HG02981 (cell line): ENCODE results near the gene WDR7.

Source experiments
- ATAC-seq: cut with Tn5 transposase; IDR thresholded peaks from one replicate; pipeline ENCODE4 v1.9.1; 2021; ENCODE audit warnings: mild to moderate bottlenecking, moderate library complexity; ENCODE audit not compliant: unreplicated experiment

The WDR7 gene

DNA sequence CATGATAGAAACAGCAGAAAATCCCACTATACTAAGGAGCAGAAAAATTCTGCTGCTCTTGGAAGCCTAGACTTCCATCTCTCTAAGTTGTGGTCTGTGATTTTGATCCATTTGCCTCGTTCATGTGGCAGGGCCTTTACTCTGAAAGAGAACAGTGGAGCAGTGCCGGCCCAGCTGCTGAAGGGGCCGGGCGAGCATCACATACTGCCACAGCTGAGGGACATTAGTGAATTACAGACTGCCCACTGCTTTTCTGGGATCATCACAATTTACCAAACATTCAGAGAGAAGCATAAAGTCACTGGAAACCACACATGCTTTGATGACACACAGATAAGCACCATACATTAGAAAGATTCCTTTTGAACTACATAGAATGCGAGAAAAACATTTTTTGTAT lies 278.7 kb downstream of the WDR7 start:
- no peak for ATAC-seq

DNA sequence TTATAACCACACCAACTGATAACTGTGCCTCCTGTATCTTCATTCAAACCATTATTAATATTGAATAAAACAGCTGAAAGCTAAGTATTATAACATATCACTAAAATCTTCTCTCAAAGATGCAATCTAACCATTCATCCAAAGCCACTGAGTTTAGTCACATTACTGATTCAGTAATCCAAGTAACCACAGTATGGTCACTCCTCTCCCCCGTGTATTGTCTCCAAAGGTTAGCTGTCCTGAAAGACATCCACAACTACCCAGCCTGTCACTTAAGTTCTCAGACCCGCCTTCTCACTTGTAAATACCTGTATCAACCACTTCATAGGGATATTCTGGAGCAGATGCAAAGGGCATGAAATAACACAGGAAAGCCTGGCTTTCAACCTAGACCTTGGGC lies 282.3 kb downstream of the WDR7 start:
- ATAC-seq: no peak

DNA sequence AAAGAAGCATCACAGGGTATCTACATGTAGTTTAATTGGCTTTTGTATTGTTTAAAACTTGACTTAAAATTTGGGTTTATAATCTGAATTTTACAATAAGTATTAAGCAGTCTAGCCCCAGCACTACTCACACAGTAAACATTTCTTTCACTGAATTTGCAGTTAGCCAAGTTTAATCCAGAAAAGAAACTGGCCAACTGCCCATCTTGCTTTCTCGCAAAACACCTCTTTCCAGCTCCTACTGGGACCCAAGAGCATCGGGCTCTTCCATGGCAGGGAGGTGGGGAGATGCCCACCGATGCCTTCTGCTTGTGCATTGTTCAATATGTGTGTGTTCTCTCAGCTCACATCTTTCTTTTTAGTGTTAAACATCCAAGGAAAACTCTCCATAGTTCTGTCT lies 283.0 kb downstream of the WDR7 start:
- ATAC-seq: no peak

DNA sequence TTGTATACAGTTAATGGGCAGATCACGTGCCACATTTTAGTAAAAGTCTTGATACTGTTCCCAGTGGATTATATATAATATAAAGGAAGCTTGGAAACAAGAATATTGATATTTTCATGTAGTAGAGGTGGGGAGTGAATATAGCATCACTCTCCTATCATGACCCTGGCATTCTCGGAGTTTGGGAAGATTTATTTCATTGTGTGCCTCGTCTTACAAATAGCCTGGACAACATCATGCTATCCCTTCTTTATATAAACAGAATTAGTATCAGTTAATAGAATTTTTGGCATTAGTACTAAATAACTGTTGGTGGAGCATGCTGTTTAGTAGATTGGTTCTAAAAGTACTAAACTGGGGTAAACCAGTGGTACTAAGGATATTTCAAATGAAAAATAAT lies 283.7 kb downstream of the WDR7 start:
- ATAC-seq: no peak

DNA sequence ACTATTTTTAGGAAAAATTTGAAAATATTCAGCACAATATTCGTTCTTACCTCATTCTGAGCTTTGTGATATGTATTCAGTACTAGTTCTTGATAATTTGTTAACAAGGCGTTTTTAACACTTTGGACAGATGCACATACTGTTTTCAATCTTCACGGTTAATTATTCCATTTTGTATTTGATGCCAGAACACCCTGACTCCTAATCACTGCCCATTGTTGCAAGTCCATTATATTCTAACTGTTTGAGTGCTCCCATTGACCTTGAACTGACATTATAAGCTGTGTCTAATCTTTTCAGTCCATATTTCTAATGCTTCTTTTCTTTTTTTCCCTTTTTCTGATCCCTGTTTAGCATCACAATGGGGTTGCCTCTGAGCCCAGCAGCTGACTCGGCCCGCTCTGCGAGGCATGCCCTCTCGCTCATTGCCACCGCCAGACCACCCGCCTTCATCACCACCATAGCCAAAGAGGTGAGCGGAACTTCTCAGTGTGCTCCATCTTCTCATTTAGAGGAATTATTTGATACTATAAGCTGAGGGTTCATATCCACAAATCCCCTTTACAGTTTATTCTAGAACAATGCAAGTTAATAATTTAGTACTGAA lies 284.4 kb downstream of the WDR7 start:
- ATAC-seq: no peak

DNA sequence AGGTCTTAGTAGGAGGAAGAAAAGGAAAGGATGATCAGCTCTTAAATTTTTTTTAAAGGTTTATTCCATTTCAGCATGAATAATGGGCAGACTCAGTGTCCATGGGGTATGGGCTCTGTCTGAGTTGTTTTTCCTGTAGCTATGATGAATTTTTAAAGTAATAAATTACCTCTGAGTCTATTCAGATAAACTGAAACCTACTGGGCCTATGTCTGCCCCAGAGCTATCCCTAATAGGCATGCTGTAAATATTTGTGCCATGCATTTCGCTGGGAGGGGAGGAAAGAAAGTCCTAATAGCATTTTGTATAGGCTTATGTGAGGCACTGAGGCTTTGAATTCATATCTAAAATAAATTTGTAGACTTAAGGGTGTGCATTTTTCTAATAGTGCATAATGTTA lies 285.3 kb downstream of the WDR7 start:
- ATAC-seq: no peak

DNA sequence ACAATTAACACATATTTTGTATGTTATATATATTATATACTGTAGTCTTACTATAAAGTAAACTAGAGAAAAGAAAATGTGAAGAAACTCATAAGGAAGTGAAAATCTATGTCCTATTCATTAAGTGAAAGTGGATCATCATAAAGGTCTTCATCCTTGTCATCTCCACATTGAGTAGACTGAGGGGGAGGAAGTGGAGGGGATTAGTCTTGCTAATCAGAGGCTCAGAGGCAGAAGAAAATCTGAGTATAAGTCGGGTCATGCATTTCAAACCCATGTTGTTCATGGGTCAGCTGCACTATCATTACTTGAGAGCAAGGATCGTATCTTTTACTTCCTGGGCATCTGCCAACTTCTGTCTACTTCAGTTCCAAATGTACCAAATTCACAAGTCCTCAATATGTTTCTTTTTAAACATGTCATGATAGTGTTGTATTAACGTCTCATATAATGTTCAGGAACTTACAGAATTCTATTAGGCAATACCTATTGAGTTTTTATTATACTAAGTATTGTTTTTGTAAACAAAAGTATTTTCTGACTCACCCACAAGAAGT lies 286.8 kb downstream of the WDR7 start:
- ATAC-seq: no peak

DNA sequence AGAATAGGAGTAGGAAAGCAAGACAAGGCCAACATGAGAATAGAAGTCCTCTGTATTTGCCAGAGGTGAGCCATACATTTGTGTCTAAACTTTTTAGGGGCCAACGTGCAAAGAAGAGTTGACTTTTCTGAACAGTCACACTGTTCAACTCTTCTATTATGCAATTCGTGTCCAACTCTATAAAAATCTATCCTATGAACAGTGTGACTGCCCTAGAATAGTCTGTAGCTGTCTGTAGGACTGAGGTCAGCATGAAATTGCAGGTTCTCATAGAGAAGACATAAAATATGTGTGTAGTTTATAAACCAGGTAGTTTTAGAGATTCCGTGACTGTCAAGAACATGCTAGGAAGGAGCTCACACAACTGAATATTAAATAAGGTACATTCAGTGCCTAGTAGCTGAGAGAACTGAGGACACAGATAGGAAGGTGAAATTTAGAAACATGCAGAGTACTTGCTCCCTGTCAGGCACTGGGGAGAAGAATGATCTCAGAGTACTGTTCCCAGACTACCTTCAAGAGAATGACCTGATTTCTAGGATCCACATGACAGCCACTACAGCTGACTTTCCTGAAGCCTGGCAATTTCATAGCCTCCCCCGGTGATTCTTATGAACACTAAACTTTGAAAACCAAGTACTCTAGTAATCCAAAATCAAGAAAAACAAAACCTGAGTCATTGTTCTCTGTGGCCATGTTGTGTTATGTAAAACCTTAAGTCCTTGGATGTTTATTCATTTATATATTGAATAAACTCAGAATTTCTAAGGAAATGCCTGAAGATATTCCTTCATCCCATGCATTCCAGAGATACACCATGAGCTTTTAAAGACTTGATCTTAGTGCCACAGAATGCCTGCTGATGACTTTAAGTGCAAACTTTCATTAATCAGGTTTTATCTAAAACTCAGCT lies 294.3 kb downstream of the WDR7 start:
- ATAC-seq: no peak

DNA sequence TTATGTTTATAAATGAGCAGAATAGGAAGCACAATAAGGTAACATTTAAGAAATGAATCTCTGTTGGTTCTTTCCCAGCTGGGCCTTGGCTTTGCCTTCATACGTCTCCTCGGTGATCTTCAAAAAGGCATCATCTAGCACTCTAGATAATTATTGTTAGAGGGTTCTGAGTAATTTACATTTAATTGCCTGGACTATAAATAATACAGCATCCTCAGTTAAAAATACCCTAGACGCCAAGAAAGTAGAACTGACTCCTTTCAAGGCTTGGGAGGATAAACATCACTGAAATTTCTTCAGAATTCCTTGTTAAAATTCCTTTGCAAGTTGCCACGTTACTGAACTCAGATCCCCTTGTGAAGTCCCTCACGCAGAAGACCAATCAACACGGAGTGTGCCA lies 296.1 kb downstream of the WDR7 start:
- ATAC-seq: no peak

DNA sequence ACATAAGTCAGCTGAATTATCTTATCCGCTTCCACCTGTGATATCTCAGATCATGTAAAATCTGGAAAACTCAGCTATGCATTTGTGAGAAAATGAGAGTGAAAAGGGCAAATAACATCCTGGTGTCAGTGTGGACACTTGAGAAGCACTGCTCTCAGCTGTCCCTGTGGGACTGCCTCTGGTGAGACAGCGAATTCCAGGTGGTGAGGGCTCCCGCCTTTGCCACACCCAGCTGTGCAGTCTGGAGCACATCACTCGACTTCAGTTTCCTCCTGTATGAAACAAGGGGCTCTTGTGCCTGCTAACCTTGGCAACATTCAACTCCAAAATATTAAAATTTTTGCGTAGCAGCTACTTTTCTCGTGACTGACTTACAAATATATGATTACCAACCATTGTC lies 300.9 kb downstream of the WDR7 start:
- ATAC-seq: no peak

DNA sequence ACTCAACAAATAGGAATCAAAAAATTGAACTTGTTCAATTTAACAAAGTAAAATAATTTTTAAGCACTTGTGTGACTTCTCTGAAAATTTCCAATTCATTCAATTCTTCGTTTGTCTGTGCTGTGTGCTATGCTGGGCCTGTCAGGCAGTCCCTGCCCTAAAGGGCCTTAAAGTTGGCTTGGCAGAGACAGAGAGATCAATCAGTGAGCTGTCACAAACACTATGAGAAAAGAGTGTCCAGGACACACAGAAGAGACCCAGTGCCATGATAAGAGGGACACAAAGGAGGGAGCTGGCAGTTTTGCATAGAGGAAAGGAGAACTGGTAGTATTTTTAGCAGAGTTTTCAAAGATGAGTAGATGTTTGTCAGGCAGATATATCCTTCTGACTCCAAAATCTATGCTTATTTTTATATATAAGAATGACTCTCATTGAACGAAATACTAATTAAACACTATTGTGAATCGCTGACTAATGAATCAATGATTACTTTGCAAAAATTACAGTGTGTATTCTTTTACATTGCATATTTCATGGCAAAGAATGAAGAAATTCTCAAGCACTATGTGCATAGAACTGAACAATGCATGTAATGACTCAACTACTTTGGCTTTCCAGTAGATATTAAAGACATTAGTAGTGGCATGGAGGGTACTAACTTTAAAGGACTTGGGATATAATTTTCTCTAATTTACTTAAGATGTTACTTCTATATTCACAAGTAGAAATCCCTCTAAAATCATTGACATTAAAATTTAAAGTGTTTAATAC lies 302.5 kb downstream of the WDR7 start:
- ATAC-seq: no peak

DNA sequence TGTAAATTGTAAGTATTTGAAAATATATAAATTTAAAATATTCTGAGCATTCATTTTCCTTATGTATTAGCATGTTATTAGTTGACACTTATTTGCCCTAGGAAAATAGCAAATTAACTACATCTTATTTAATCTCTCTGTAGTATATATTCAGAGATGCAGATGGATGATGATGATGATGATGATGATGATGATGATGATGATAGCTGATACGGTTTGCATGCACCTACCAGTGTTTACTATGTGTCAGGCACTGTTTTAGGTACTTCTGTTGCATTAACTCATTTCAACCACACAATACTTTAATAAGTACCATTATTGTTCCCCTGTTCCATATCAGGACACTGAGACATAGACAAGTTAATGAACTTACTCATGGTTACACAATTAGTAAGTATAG lies 304.3 kb downstream of the WDR7 start:
- ATAC-seq: no peak

DNA sequence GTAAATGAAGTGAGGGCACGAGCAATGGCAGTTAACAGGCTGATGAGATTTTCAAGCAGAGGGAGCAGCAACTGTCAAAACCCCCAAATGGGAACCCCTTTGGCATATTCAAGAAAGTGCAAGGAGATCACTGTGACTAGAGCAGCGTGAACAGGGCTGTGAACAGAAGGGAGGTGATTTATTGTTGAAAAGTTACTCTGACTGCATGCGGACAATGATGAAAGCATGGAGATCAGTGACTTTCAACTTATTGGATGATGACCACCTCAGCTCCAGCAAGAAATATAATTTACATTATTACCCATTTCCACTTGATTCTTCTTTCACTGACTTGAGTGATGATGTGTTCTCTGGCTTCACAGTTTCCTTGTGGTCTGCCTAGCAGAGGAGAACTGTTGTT lies 308.0 kb downstream of the WDR7 start:
- ATAC-seq: no peak

DNA sequence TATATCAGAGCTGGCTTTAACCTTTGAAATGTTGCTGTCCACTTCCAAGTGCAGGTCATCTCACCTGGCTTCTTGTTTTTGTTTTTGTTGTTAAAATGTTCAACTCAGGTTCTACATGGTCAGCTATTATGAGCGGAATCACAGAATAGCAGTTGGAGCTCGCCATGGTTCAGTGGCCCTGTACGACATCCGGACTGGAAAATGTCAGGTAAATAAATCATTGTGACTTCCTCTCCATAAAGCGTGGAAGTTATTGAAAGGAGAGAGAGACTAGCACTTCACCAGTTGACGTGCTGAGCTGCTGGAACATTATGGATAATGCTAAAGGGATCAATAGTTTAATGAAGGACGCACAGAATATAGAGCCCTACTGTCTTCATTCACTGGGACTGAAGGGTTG lies 311.2 kb downstream of the WDR7 start:
- no peak for ATAC-seq

DNA sequence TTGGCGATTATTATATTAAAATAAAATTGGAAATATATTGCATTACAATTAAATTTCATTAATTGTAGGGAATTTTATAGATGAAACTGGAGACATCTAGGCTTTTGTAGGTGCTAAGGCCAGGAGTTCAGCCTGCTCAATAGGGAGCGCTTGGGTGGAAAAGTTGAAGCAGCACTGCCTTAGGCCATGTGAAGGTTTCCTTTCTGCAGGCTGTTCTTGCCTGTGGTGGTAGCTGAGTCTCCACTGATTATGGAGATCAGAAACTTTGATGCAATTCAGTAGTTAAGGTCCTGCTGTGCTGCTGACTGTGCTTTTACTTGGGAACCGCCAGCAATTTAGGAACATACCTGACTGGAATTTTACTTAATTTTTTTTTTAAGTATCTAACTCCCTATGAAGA lies 315.9 kb downstream of the WDR7 start:
- ATAC-seq: no peak

DNA sequence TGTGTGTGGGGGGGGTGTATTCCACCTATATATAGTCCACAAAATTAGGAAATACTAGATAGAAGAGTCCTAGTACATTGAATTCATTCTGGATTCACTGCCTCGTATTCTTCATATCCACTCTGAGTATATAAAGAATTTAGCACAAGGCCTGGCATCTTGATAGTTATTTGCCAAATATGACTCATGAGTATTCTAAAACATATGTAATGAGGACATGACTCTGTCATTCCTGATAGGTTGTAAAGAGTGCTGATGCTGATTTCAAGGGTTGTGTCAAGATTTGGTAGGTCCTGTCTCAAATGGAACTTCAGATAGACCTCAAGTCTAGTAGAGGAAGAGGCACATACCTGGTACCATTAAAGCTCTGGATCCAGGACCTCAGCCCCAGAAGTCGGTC lies 322.3 kb downstream of the WDR7 start:
- ATAC-seq: no peak

DNA sequence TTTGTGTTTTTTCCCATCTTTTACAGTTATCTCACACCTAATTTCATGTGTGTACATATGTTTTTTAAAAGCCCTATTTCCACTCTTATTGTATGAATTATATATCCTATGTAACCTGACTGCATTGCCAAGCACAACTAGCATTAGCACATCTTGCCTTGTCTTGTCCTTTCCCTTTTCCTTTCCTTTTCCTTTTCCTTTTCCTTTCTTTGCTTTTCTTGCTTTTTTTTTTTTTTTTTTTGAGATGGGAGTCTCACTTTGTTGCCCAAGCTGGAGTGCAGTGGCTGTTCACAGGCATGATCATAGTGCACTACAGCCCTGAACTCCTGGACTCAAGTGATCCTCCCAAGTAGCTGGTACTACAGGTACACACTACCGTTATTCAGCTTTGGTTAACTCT lies 323.0 kb downstream of the WDR7 start:
- no peak for ATAC-seq

DNA sequence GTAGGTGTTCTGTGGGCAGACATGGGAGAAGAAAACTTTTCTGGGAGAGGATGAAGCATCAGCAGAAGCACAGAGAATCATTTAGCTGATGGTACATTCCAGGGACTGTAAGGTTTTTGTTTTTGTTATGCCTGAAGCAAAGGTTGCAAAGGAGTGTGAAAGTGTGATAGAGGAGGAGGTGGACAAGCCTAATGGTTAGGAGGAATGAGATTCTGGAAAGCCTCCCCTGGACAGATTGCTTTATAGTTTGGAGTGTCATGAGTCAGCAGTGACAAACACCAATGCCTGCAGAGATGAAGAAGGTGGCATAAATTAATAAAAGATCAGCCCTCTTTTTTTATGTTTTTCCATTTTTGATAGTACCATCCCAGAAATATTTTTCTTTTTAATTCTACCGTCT lies 324.1 kb downstream of the WDR7 start:
- no peak for ATAC-seq

DNA sequence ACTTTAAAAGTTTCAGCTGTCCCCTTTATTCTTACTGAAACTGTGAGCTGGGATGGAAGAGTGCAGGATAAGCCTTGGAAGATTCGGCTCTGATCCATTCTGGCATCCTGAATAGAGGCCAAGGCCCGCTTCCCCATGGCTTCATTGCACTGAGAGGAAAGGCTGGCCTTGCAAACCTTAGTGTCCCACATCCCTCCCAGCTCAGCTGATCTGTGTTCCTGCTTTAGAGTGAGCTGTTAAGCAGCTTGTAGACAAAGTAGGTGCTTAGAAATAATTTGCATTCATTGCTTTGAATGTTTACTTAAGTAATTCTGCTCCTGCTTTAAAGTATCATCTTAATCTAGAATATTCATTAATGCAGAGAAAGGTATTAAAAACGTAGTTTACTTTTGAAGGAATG lies 326.1 kb downstream of the WDR7 start:
- ATAC-seq: no peak

DNA sequence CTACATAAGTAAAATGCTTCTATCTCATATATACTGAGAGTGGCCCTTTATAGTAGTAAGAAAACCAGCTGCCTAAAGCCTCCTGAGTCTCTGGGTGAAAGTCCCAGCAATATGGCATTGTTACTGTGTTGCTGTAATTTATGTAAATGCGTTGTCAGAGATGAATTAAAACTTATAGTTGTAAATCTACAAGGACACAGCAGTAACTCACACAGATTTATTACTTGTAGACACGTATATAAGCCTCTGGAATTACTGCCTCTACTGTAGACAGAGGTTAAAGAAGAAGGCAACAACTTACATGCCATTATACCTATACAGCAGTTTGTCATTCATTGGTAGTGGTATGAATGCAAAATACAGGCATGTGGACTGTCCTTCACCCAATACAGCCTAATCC lies 326.6 kb downstream of the WDR7 start:
- ATAC-seq: no peak

DNA sequence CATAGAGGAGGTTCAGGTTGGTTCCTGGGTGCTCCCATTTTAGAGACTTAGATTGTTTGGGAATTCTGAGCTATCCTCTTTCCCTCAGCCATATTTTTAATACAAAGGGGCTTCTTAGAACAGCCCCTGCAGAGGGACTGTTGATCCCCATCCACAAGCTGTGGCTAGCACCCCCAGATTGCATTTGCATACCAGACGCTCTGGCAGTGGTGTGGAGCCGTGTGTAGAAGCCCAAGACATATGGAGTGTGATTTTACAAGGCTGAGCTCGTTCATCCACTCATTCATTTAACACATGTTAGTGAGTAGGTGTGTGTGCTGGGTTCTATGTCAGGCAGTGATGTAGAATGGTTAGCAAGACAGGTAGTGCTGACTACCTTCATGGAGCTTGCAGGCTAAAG lies 329.0 kb downstream of the WDR7 start:
- no peak for ATAC-seq

DNA sequence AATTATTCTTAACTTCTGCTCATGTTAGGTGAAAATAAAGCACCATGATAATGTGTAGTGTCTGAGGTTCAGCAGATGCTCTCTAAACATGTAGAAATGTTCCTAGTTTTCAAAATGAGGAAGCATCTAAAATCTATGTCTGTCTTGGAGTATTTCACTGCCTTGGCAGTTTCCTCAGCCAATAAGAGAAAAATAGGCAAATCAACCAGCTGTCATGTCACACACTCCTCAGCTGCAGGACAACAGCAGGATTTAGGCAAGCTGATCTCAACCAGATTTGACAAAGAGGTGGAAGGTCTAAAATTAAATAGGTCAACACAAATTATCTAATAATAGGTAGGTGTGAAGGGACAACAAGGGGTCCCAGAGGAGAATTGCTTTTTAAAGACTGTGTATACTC lies 331.6 kb downstream of the WDR7 start:
- no peak for ATAC-seq
